Activated T-cell treated with anti-CD3 and anti-CD28 coated beads for 24 hours (primary cell): Measurements from ENCODE around the gene ZNF652.
"Not testable (repeated sequence)": the region's sequence is repeated elsewhere in the genome, so short reads cannot be mapped to it uniquely, and the experiment has no call there.

Source experiments
- DNase-seq: peaks from one replicate; pipeline ENCODE4 v3.0.0-alpha.2; 2020; ENCODE audit warnings: low read depth

ZNF652 gene

DNA sequence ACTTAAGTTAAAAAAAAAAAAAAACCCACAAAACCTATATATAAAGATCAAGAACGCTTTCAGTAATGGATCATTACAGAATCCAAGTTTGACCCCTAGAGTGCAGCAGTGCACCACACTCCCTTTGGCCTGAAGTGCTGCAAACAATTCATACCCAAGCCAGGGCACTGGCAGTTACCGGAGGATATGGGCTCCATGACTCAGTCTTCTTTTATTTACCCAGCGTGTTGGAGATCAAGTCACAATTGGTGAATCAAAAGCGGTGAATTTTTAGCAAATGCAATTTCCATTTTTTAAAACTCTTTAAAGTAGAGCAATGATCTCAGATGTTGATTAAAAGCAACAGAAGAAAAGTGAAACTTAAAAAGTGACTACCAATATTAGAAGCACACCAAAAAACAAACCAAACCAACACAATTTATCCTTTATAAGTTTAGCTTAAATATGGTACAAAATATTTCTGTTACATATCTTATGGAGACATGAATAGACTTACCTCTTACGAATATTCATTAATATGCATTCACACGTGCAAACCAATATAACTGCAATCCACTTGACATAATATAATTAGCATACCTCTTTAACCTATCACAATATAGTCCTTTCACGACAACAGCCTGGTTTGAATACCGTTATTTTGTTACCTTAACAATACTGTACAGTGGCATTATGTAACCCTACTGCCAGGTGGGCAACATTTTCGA, 46.3 kb downstream of the ZNF652 start:
- DNase-seq: peak; percentile 74

DNA sequence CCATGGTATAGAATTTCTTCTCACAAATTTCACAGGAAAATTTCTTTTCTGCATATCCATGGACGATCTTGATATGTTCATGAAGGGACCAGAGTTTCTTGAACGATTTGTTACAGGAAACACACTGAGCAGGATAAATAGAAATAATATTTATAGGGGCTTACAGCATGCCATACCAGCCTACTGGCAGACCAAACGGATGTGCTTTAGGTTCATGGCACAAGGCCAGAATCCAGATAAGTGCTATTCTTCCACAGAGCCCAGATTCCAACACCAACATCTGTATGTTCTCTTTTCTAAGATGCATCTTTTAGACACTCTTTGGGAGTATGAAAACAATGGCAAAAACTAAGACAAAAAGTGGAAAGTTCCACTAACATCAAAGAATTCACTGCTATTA, 49.3 kb downstream of the ZNF652 start:
- no peak for DNase-seq

DNA sequence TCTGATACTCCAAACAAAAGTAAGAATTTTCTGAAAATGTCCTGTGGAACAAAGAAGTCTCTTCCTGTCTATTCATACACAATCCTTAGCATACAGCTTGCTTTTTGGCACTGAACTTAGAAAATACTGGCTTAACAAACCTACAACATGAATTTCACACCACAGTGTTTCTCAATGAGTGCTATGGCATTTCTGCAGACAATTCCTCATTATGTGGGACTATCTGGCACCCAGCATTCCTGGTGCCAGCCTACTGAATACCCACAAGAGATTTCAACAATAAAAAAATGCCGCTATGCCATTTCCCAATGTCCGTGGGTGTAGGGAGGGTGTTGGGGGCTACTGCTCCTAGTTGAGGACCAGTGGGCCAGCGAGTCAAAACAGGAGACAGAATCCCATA, 62.1 kb downstream of the ZNF652 start:
- DNase-seq: no peak

DNA sequence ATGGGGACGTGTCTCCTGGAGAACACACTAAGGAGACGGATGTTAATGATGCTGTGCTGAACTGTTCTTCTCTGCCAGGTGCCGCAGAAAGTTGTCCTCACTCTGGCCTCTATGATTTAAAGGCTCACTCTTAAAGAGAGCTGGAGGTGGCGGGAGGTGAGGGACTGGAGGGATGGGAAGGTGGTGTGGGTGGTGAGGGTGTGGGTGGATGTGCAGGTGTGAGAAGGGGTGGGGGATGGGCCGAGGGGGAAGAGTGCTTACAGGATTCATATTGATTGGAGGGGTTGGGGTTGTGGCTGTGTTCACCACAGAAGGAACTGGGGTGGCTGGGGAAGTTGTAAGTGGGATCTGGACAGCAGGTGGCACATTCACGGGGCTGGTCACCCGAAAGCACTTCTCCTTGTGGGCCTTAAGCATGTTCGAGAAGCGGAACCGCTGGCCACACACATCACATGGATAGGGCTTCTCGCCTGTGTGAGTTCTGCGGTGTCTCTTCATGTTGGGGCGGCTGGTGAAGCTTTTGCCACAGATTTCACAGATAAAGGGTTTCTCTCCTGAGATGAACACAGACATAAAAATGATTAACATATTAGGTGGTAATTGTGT, 63.6 kb downstream of the ZNF652 start:
- DNase-seq: no peak

DNA sequence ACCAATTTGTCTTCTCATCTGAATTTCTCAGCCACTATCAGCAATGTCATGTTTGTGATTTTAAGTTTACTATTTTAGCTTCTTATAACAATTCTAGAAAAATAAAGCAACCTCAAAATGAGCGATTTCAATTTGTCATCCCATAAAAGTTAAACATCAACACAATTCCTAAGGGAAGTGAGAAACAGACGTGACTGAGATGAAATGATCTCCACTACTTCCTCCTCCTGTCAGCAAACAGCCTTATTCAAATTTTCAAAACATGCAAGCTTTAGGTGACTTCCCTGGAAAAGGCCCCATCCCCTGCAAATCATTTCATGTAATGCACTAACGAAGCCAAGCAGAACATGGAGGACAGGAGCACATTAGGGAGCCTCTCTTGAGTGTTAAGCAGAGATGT, 64.9 kb downstream of the ZNF652 start:
- no peak for DNase-seq

DNA sequence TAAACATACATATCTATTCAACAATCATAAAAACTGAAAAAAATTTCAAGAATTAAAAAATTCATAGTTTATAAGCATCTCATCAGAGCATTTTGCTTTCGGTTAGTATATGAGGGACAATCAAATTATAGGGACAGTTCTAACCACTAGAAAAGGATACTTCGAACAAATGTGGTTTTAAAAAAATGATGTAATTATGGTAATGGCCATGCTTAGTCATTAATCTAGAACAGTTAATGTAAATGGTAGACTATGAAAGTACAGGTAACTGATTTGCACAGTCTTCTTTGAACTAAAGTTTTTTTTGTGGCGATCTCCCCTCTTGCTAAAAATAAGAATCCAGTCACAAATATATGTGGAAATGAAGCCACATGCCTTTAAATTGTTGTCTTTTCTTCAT, 67.9 kb downstream of the ZNF652 start:
- DNase-seq: no peak

GRCh38 chr17:49292901-49293300, 69.1 kb downstream of the ZNF652 start:
- no peak for DNase-seq

DNA sequence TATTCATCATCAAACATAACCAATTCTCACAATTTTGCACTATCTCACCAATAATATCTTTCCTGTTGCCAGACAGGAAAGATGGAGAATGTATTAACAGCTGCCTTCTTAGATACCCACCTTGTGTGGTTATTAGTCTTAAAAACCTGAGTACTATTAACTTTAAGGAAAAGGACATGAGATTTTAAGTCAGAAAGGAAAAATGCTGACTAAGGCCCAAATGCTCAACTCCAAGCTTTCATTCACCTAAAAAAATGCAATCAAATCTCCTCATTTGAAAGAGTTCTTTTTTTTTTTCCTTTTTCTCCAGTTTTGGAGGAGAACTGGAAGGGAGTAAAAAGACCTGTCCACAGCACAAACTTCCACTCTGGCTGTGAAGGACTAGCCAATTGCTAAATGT, 70.1 kb downstream of the ZNF652 start:
- DNase-seq: no peak

DNA sequence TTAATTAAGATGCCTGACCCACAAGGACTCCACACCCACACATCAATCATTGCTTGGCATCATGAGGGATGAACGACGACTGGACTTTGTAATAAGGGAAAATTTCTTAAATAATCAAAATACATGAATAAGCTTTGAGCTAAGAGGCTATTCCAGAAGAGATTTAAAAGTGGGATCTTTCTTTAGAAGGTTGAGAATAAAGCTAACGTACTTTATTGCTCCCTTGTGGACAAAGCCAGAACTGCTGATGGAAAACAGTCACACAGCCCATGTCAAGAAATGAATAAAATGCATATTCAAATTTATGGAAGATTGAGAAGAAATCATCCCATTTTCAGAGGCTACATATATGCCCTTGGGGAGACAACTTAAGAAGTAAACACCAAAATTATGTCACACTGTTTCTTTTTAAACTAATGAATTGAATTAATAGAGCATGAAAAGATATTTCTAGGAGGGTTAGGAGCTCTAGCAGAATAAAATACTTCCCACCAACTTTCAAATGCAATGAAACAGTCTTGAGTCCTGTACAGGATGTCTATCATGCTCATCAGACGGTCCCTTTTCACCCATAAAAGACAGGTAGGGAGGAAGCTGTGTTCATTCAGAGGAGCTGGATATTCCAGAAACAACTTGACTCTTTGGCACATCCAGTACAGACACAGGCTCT, 71.2 kb downstream of the ZNF652 start:
- DNase-seq: no peak

DNA sequence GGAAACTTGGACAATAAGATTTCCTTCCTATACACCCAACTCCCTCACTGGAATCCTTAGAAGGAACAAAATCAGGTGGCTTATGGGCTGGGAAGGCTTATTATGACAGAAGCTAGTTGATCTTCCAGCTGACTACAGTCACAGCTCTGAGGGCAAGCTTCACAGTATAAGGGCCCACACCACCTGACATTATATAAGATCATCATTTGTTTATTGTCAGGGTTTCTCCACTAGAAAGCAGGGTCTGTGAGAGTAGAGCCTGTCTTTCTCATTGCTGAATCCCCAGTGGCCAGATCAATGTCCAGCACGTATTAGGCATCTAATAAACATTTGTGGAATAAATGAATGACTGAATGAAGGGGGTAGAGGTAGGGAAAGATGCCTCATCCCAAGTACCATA, 73.7 kb downstream of the ZNF652 start:
- DNase-seq: no peak

GRCh38 chr17:49287481-49287880, 74.6 kb downstream of the ZNF652 start:
- no peak for DNase-seq

- DNase-seq: not testable (repeated sequence)
Measured at GRCh38 chr17:49286261-49286973, 75.6 kb downstream of the ZNF652 start.

DNA sequence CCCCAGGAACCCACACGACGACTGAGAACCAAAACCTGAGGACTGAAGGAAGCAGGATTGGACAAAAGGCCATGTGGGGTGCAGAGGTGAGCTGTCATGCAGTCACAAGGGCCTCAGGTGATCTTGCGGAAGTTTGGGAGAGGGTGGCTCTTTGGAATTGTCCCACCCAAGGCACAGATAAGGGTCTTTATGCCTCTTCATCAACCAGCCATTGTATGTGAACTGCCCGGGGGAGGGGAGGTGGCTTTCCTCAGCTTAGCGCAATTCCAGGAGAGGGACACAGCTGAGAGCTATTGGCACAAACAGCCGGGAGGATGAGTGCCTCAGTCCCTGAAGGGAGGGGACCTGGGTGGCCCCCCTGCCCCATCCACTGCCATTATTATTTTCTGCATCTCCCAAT, 76.3 kb downstream of the ZNF652 start:
- no peak for DNase-seq

DNA sequence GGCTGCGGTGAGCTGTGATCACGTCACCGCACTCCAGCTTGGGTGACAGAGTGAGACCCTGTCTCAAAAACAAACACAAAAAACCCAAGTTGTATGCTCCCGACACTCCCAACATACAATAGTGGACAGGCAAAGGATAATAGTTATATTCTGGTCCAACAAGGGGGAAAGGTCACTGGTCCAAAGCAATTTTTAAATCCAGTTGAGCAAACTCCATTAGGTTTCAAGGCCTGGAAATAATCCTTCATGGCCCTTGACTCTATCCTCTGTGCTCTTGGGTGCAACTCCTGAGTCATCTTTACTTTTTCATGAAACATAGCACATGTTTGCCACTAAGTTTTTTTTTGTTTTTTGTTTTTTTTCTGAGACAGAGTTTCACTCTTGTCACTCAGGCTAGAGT, 81.1 kb downstream of the ZNF652 start:
- no peak for DNase-seq

- no peak for DNase-seq
Measured at GRCh38 chr17:49280061-49280460, 82.0 kb downstream of the ZNF652 start.

- DNase-seq: not testable (repeated sequence)
Measured at GRCh38 chr17:49279263-49280015, 82.6 kb downstream of the ZNF652 start.

- no peak for DNase-seq
Measured at GRCh38 chr17:49278076-49278475, 84.0 kb downstream of the ZNF652 start.

GRCh38 chr17:49277638-49278037, 84.4 kb downstream of the ZNF652 start:
- no peak for DNase-seq

GRCh38 chr17:49275981-49276380, 86.1 kb downstream of the ZNF652 start:
- not testable (repeated sequence) for DNase-seq

DNA sequence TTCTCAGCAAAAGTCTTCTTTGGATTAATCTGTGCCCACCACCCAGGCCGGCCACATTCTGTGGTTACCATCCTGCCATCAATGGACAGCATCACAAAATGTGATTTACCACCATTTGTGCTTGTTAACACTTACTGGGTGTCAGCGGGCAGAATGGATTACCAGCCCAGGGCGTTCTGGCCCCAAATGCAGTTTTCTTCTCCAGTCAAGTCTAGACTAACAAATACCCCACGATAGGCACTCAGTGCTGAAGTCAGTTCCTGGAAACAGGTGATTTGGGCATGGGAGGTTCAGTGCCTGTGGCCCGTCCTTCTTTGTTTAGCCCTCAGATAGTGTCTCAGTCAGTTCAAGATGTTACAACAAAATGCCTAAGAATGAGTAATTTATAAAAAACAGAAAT, 92.7 kb downstream of the ZNF652 start:
- DNase-seq: no peak

- no peak for DNase-seq
Measured at GRCh38 chr17:49267912-49268311, 94.1 kb downstream of the ZNF652 start.

DNA sequence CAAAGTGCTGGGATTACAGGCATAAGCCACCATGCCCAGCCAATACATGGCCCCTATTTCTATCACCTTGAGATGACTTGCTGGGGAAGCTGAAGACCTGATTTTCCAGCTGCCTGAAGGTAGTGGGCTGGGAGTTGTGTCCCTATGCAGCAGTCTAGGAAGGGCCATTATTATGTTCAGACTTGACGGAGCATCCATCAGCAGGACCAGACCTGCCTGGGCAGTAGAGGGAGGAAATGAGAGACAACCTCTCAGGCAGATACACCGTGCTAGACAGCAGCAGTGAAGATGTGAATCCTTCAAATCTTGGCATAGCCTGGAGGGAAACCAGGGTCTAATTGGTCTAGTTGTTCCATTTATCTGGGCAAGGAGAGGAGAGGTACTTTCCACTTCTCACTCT, 95.8 kb downstream of the ZNF652 start:
- no peak for DNase-seq
